GM12874 (cell line): ENCODE results near the gene ZGPAT.

Experiments used
- TF ChIP-seq, protein P1 (sequence below): IDR thresholded peaks from 2 replicates; pipeline ENCODE4 v1.5.1; 2011; ENCODE audit warnings: low read depth, mild to moderate bottlenecking, control low read depth, low read length, moderate library complexity; ENCODE audit not compliant: insufficient read depth

The ZGPAT gene

DNA sequence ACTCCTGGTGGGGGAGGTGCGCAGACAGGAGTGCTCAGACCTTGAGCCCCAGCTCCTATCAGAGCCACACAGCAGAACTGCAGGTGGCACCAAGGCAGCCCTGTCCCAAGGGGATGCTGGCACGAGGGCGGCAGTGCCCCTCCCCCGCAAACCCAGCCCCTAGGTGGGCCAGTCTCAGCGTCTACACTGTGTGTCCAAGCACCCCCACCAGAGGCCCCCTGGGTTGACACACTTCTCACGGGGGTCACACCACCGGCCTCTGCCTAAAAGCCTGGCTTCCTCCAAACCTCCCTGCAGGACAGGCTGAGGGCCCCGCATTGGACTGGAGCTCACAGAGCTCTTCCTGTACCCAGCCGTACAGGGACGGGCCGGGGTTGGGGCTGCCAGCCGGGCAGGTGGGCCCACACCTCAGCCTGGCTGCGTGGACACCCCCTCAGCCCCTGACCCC, 39.8 kb downstream of the ZGPAT start:
- TF ChIP-seq, protein P1, sequence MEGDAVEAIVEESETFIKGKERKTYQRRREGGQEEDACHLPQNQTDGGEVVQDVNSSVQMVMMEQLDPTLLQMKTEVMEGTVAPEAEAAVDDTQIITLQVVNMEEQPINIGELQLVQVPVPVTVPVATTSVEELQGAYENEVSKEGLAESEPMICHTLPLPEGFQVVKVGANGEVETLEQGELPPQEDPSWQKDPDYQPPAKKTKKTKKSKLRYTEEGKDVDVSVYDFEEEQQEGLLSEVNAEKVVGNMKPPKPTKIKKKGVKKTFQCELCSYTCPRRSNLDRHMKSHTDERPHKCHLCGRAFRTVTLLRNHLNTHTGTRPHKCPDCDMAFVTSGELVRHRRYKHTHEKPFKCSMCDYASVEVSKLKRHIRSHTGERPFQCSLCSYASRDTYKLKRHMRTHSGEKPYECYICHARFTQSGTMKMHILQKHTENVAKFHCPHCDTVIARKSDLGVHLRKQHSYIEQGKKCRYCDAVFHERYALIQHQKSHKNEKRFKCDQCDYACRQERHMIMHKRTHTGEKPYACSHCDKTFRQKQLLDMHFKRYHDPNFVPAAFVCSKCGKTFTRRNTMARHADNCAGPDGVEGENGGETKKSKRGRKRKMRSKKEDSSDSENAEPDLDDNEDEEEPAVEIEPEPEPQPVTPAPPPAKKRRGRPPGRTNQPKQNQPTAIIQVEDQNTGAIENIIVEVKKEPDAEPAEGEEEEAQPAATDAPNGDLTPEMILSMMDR: no peak

DNA sequence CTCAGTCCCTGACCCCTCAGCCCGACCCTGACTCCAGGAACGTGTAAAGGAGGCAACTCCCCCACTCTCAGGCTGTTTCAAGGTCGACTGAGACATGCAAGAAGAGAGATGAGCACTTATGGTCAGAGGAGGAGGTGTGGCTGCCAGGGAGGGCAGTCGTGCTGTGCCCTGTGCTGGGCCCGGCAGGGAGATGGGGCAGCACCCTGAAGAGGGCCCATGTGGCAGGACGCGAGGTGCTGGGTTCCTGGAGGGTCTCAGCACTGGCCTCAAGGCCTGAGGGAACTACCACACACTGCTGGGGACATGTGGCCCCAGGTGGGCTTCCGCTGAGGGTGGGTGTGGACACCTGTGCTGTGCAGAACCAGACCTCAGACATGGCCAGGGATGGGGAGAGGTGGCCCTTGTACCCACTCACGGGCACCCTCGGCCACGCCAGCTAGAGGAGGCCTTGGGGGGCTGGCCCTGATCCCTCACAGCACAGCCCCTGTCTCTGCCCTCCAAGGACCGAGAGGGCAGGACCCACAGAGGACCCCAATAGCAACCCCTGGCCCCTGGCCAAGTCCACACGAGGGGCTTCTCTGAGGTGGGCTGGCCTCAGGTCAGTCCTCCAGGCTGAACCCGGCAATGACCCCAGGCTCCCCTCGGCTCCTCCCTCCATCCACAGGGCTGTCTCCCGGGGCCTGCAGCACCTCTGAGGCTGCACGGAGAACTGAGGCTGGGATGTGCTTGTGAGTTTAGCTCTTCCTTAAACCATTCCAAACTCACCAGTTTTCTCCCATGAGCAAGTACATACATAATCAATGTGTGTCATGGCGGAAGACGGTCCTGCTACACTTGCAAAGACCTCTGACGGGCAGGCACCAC, 40.5 kb downstream of the ZGPAT start:
- TF ChIP-seq, protein P1: no peak

DNA sequence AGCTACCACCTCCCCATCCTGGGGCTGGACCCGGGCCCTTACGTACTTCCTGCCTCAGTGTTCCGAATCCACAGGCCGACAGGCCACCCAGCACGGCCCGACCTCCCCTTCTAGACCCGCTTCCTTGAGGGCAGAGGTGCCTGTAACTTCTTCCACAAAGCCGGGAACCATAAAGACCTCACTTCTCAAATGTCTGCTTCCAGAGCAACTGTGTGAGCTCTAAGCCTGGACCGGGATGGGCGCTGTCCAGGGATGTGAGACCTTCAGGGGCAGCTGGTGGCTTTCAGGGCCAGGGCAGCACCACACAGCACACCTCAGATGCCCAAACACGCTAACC, 41.1 kb downstream of the ZGPAT start:
- TF ChIP-seq, protein P1: no peak

DNA sequence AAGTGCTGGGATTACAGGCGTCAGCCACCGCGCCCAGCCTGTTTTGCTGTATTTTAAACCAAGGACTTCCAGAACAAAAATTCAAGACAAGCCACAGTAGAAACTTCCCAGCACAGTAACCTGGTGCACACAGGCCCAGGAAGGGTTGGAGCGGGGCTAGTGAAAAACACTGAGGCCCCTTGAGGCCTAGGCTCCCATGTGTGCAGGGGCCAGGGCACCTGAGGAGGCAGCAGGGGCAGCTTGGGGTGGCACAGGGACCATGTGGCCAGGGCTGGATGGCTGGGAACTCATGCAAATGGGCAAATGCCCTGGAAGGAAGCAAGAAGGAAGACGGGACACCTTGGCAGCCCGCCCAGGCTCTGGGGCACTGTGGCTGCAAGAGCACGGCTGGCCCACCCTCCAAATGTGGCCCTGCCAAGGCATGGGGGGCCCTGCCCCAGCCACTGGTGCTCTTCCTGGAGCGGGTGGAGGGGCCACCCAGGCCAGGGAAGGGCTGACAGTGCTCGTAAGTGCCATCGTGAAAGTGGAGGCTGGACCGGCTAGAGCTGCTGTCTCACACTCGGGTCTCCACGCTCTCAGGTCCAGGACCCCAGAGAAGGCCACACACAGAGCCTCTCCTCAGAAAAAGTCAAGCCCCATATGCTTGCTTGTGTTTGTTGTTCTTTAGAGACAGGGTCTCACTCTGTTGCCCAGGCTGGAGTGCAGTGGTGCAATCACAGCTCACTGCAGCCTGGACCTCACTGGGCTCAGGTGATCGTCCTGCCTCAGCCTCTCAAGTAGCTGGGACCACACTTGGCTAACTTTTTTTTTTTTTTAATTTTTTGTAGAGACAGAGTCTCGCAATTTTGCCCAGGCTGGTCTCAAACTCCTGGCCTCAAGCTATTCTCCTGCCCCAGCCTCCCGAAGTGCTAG, 42.0 kb downstream of the ZGPAT start:
- TF ChIP-seq, protein P1: no peak

DNA sequence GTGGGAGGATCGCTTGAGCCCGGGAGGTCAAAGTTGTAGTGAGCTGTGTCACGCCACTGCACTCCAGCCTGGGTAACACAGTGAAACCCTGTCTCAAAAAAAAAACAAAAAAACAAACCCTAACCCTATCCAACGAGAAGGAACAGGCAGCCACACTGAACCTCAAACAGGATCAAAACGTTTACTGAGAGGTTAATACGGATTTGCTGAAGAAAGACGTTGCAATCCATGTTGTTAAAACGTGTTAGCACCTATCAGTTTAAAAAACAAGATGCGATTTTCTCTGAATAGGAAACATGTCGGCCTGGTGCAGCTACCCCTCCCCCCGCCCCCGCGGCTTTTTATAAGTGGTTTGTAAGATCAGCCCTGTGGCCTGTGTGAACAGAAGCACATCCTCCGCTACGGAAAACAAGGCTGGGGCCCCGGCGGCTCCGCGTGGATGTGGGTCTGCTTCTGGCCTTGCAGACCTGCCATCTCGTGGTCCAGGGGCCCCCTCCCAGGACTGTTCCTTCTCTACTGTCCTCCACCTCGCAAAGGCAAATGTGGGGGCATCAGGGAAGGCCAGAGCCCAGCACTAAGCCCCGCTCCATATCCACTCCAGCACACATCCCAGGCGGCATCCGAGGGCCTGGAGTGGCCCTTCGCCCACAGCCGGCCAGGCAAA, 43.1 kb downstream of the ZGPAT start:
- TF ChIP-seq, protein P1: no peak

DNA sequence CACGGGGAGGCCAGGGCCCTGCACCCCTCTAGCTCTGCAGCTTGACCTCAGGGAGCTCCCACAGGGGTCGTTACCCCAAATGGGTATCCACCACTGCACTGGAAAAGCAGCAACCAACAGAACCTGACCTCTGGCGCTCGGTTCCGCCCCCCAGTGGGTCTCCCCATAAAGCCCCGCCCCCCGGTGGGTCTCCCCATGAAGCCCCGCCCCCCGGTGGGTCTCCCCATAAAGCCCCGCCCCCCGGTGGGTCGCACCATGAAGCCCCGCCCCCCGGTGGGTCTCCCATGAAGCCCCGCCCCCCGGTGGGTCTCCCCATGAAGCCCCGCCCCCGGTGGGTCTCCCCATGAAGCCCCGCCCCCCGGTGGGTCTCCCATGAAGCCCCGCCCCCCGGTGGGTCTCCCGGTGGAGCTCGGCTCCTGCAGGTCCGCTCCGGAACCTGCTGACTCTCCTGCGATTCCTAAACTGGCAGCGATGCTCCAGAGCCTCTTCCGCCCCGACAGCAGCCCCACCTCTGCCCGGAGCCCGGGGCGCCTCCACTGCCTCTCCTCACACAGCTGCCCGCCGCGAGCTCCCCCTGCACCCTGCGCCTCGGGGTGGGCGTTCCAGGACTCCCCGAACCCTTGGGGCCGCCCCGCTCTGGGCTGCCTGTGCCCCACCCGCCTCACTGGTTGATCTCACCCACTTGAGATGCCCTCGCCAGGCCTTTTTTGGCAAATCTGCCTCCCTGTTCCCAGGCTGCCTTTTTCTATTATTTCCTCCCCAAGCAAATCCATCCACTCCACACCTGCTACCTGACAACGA, 43.8 kb downstream of the ZGPAT start:
- TF ChIP-seq, protein P1: no peak
